ENCODE measurements around the gene FGF1.

The FGF1 gene

GRCh38 chr5:142641711-142642110 lies 44.2 kb downstream of the FGF1 start:
- no peak for DNase-seq

GRCh38 chr5:142640316-142641005 lies 45.4 kb downstream of the FGF1 start:
- DNase-seq, result no peak

- DNase-seq, result no peak
Measured at GRCh38 chr5:142639455-142639854, 46.4 kb downstream of the FGF1 start.

- DNase-seq, result peak; percentile 30
Measured at GRCh38 chr5:142637871-142638270, 48.0 kb downstream of the FGF1 start.

GRCh38 chr5:142636698-142637324 lies 49.1 kb downstream of the FGF1 start:
- DNase-seq, result no peak

GRCh38 chr5:142636093-142636492 lies 49.8 kb downstream of the FGF1 start:
- DNase-seq, result no peak

- DNase-seq, result no peak
Measured at GRCh38 chr5:142634216-142635011, 51.5 kb downstream of the FGF1 start.

GRCh38 chr5:142630927-142631539 lies 54.9 kb downstream of the FGF1 start:
- no peak for DNase-seq

GRCh38 chr5:142627383-142628217 lies 58.3 kb downstream of the FGF1 start:
- DNase-seq, result no peak

GRCh38 chr5:142626786-142627185 lies 59.1 kb downstream of the FGF1 start:
- no peak for DNase-seq

GRCh38 chr5:142626099-142626498 lies 59.8 kb downstream of the FGF1 start:
- DNase-seq, result no peak

GRCh38 chr5:142621227-142621626 lies 64.7 kb downstream of the FGF1 start:
- no peak for DNase-seq

- DNase-seq, result no peak
Measured at GRCh38 chr5:142619815-142620214, 66.1 kb downstream of the FGF1 start.

- DNase-seq, result no peak
Measured at GRCh38 chr5:142618130-142618523, 67.8 kb downstream of the FGF1 start.

GRCh38 chr5:142617416-142618129 lies 68.3 kb downstream of the FGF1 start:
- no peak for DNase-seq

- DNase-seq, result peak; percentile 16
Measured at GRCh38 chr5:142615948-142616347, 69.9 kb downstream of the FGF1 start.

GRCh38 chr5:142614054-142614453 lies 71.8 kb downstream of the FGF1 start:
- DNase-seq, result no peak

- no peak for DNase-seq
Measured at GRCh38 chr5:142613271-142613671, 72.6 kb downstream of the FGF1 start.

- no peak for DNase-seq
Measured at GRCh38 chr5:142612494-142613270, 73.2 kb downstream of the FGF1 start.

GRCh38 chr5:142611154-142611553 lies 74.7 kb downstream of the FGF1 start:
- no peak for DNase-seq
